H9 (cell line): ENCODE data around the gene MRC2. TPM values are rescaled to one million over a fixed set of nuclear protein-coding genes. Genes with fewer than 3 reads are reported as not detected.

Experiments
- DNase-seq: peaks from one replicate; pipeline ENCODE4 v3.0.0-alpha.2; 2017
- H2AFZ ChIP-seq: one replicate; pipeline ENCODE4 v1.6.1; 2013; ENCODE audit warnings: mild to moderate bottlenecking, low read length, control low read depth, moderate library complexity
- H2AK5ac ChIP-seq: 2 replicates; pipeline ENCODE4 v1.6.1; 2013; ENCODE audit warnings: low read length, control low read depth, mixed read lengths; ENCODE audit not compliant: insufficient read length
- H2BK120ac ChIP-seq: one replicate; pipeline ENCODE4 v1.6.1; 2013; ENCODE audit warnings: low read depth, mild to moderate bottlenecking, low read length, control low read depth, inconsistent platforms; ENCODE audit not compliant: poor library complexity, severe bottlenecking
- H2BK12ac ChIP-seq: 2 replicates; pipeline ENCODE4 v1.6.1; 2013; ENCODE audit warnings: low read length, control low read depth, mixed read lengths, low read depth; ENCODE audit not compliant: insufficient read length
- H2BK15ac ChIP-seq: 2 replicates; pipeline ENCODE4 v1.6.1; 2013; ENCODE audit warnings: low read depth, low read length, control low read depth
- H2BK20ac ChIP-seq: one replicate; pipeline ENCODE4 v1.6.1; 2013; ENCODE audit warnings: low read depth, mild to moderate bottlenecking, low read length, control low read depth, inconsistent platforms; ENCODE audit not compliant: poor library complexity, severe bottlenecking
- H2BK5ac ChIP-seq: 2 replicates; pipeline ENCODE4 v1.6.1; 2013; ENCODE audit warnings: low read length, control low read depth, mixed read lengths; ENCODE audit not compliant: insufficient read length
- H3K14ac ChIP-seq: 2 replicates; pipeline ENCODE4 v1.6.1; 2013; ENCODE audit warnings: low read length, control low read depth; ENCODE audit not compliant: insufficient read depth
- H3K18ac ChIP-seq: 2 replicates; pipeline ENCODE4 v1.6.1; 2013; ENCODE audit warnings: low read depth, mild to moderate bottlenecking, mixed read lengths, low read length, control low read depth; ENCODE audit not compliant: insufficient read length
- H3K23ac ChIP-seq: 2 replicates; pipeline ENCODE4 v1.6.1; 2013; ENCODE audit warnings: low read length, control low read depth, mixed read lengths, low read depth; ENCODE audit not compliant: insufficient read length
- H3K23me2 ChIP-seq: 2 replicates; pipeline ENCODE4 v1.6.1; 2013; ENCODE audit warnings: low read depth, mild to moderate bottlenecking, mixed read lengths, low read length, control low read depth; ENCODE audit not compliant: insufficient read length, poor library complexity, severe bottlenecking
- H3K27ac ChIP-seq: 2 replicates; pipeline ENCODE4 v1.5.1; 2013; ENCODE audit warnings: low read length, control low read depth, mixed read lengths, low read depth; ENCODE audit not compliant: insufficient read length
- H3K27me3 ChIP-seq: 2 replicates; pipeline ENCODE4 v1.6.1; 2013; ENCODE audit warnings: low read length, control low read depth, inconsistent platforms; ENCODE audit not compliant: insufficient read depth
- H3K4ac ChIP-seq: 2 replicates; pipeline ENCODE4 v1.6.1; 2013; ENCODE audit warnings: low read depth, mild to moderate bottlenecking, control low read depth, inconsistent platforms, low read length, moderate library complexity
- H3K4me1 ChIP-seq: 2 replicates; pipeline ENCODE4 v1.6.1; 2013; ENCODE audit warnings: low read length, control low read depth, inconsistent platforms; ENCODE audit not compliant: insufficient read depth
- H3K4me2 ChIP-seq: 2 replicates; pipeline ENCODE4 v1.6.1; 2013; ENCODE audit warnings: low read length, control low read depth, mixed read lengths; ENCODE audit not compliant: insufficient read length, insufficient read depth
- H3K56ac ChIP-seq: 2 replicates; pipeline ENCODE4 v1.6.1; 2013; ENCODE audit warnings: low read depth, mild to moderate bottlenecking, mixed read lengths, low read length, control low read depth; ENCODE audit not compliant: insufficient read length
- H3K79me1 ChIP-seq: 2 replicates; pipeline ENCODE4 v1.6.1; 2013; ENCODE audit warnings: low read depth, mild to moderate bottlenecking, moderate library complexity, low read length, control low read depth, inconsistent platforms; ENCODE audit not compliant: insufficient read depth, poor library complexity, severe bottlenecking
- H3K79me2 ChIP-seq: 2 replicates; pipeline ENCODE4 v1.6.1; 2013; ENCODE audit warnings: low read length, control low read depth, inconsistent platforms; ENCODE audit not compliant: insufficient read depth
- H3K9ac ChIP-seq: 2 replicates; pipeline ENCODE4 v1.6.1; 2013; ENCODE audit warnings: low read length, control low read depth, mixed read lengths; ENCODE audit not compliant: insufficient read length; ENCODE audit errors: extremely low read depth
- H3K9me3 ChIP-seq: one replicate; pipeline ENCODE4 v1.6.1; 2013; ENCODE audit warnings: low read depth, low read length, inconsistent platforms; ENCODE audit not compliant: control insufficient read depth
- H3T11ph ChIP-seq: one replicate; pipeline ENCODE4 v1.6.1; 2013; ENCODE audit warnings: mild to moderate bottlenecking, low read length, control low read depth, inconsistent platforms
- H4K20me1 ChIP-seq: one replicate; pipeline ENCODE4 v1.6.1; 2013; ENCODE audit not compliant: control insufficient read depth, insufficient read length, insufficient read depth
- H4K5ac ChIP-seq: 2 replicates; pipeline ENCODE4 v1.6.1; 2013; ENCODE audit warnings: low read depth, mild to moderate bottlenecking, mixed read lengths, low read length, control low read depth; ENCODE audit not compliant: insufficient read length
- H4K8ac ChIP-seq: replicated peaks from 2 replicates; pipeline ENCODE4 v1.6.1; 2013; ENCODE audit warnings: low read length, control low read depth, mixed read lengths, low read depth; ENCODE audit not compliant: insufficient read length
- H4K91ac ChIP-seq: 2 replicates; pipeline ENCODE4 v1.6.1; 2013; ENCODE audit warnings: low read depth, mild to moderate bottlenecking, moderate library complexity, mixed read lengths, low read length, control low read depth; ENCODE audit not compliant: insufficient read length
- H3K27ac Mint-ChIP-seq, 3 experiments: 2 replicates in 2 of 3; 3 replicates in 1 of 3; pipeline ENCODE4 v1.8.0; 2020 to 2021; ENCODE audit warnings: mixed read lengths in 3 of 3, mild to moderate bottlenecking in 1 of 3, moderate library complexity in 1 of 3
- H3K27me3 Mint-ChIP-seq: 2 replicates; pipeline ENCODE4 v1.8.0; 2021; ENCODE audit warnings: low read depth, mild to moderate bottlenecking, moderate library complexity, mixed read lengths
- H3K36me3 Mint-ChIP-seq, 3 experiments: 2 replicates in 2 of 3; 3 replicates in 1 of 3; pipeline ENCODE4 v1.8.0; 2020 to 2021; ENCODE audit warnings: low read depth in 3 of 3, mixed read lengths in 3 of 3; ENCODE audit not compliant: insufficient read depth in 1 of 3
- H3K4me1 Mint-ChIP-seq, 2 experiments: 2 replicates each; pipeline ENCODE4 v1.8.0; 2020; ENCODE audit warnings: mixed read lengths in 2 of 2
- H3K4me3 Mint-ChIP-seq, 2 experiments: 2 replicates in 1 of 2; 3 replicates in 1 of 2; pipeline ENCODE4 v1.8.0; 2020 to 2021; ENCODE audit warnings: mild to moderate bottlenecking in 2 of 2, mixed read lengths in 2 of 2, moderate library complexity in 1 of 2
- H3K9me3 Mint-ChIP-seq, 2 experiments: 2 replicates in 1 of 2; 3 replicates in 1 of 2; pipeline ENCODE4 v1.8.0; 2020; ENCODE audit warnings: mild to moderate bottlenecking in 2 of 2, mixed read lengths in 2 of 2, moderate library complexity in 1 of 2
- CTCF ChIP-seq: fragments of 200-600 bp; sonication (generic); conservative IDR thresholded peaks from 3 replicates; pipeline ENCODE4 v1.8.0; 2021; ENCODE audit warnings: antibody characterized with exemption, mild to moderate bottlenecking
- WGBS: extraction: QIAGEN DNeasy Blood & Tissue Kit; methylation state at CpG from one replicate; pipeline ENCODE4 v1.1.7; 2013; ENCODE audit warnings: missing lambda C conversion rate, low lambda C conversion rate, mixed read lengths; ENCODE audit not compliant: insufficient read length; ENCODE audit errors: extremely low coverage; 5-methylcytosine and 5-hydroxymethylcytosine counted together
- total RNA-seq: library from RNA; stranded (reverse); gene quantifications from 2 replicates; pipeline ENCODE4 v1.2.1, GENCODE V29; 2021

MRC2 gene
- total RNA-seq, 1 experiment from 2014 or later = 18.7 TPM

GRCh38 chr17:62649570-62649969 is 22.1 kb downstream of the MRC2 start:
- no peak overlapping the region for H3K4me2 ChIP-seq
- no peak overlapping the region for H2AK5ac ChIP-seq
- H3T11ph ChIP-seq = no peak overlapping the region
- no peaks in the 10 kb centered on the region for H3K79me1 ChIP-seq
- peaks cover 11% of the 10 kb centered on the region for H3K23me2 ChIP-seq
- no peaks in the 10 kb centered on the region for H3K9me3 Mint-ChIP-seq
- no peak overlapping the region for H2AFZ ChIP-seq
- H3K56ac ChIP-seq = no peak overlapping the region
- H3K9me3 ChIP-seq = no peaks in the 10 kb centered on the region
- no peak for DNase-seq
- no peak overlapping the region for H2BK120ac ChIP-seq
- peaks cover 0 to 3% (median 2%) of the 10 kb centered on the region in 3 experiments; a peak in 3 of 7 replicates for H3K36me3 Mint-ChIP-seq
- H2BK5ac ChIP-seq = no peak overlapping the region
- WGBS = no CpG with 5 or more reads among the region's 7 CpGs
- H3K27me3 Mint-ChIP-seq = peaks cover 21% of the 10 kb centered on the region
- H4K20me1 ChIP-seq = no peaks in the 10 kb centered on the region
- H3K4me1 Mint-ChIP-seq = peaks cover 28 to 37% of the 10 kb centered on the region in 2 experiments
- H3K18ac ChIP-seq = no peak overlapping the region
- no peak overlapping the region for H3K23ac ChIP-seq
- no peak overlapping the region for H2BK20ac ChIP-seq
- H3K27me3 ChIP-seq = no peaks in the 10 kb centered on the region; the same call in 1 of the 2 replicates
- no peak for TF ChIP-seq CTCF
- H3K79me2 ChIP-seq = no peaks in the 10 kb centered on the region
- no peak overlapping the region for H3K4me3 Mint-ChIP-seq
- H4K8ac ChIP-seq = no peak overlapping the region
- H3K27ac Mint-ChIP-seq = peak overlapping the region in 1 of 3 experiments; percentile 15; a peak in 1 of 7 replicates
- no peak overlapping the region for H3K4ac ChIP-seq
- H4K91ac ChIP-seq = no peak overlapping the region
- H4K5ac ChIP-seq = no peak overlapping the region
- no peaks in the 10 kb centered on the region; the same call in 1 of the 2 replicates for H3K4me1 ChIP-seq
- H3K27ac ChIP-seq = no peak overlapping the region
- no peak overlapping the region for H3K9ac ChIP-seq
- H2BK12ac ChIP-seq = no peak overlapping the region
- no peak overlapping the region for H3K14ac ChIP-seq
- H2BK15ac ChIP-seq = no peak overlapping the region
